ENCODE measurements around the gene EIF4G1.
"Not testable (repeated sequence)": the region's sequence is repeated elsewhere in the genome, so short reads cannot be mapped to it uniquely, and the experiment has no call there.

The EIF4G1 gene

DNA sequence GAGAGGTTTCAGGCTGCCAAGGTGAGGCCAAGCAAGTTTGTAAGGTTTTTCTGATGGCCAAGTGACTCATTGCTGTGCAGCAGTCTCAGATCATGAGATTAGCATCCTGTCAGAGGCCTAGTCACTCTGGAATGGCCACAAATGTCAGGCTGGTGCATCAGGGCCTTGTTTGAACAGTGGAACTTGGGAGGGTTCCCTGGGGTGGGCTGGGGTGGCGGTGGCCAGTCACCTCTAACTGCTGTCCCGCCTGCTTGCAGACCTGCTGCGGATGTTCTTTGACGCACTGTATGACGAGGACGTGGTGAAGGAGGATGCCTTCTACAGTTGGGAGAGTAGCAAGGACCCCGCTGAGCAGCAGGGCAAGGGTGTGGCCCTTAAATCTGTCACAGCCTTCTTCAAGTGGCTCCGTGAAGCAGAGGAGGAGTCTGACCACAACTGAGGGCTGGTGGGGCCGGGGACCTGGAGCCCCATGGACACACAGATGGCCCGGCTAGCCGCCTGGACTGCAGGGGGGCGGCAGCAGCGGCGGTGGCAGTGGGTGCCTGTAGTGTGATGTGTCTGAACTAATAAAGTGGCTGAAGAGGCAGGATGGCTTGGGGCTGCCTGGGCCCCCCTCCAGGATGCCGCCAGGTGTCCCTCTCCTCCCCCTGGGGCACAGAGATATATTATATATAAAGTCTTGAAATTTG, 20.2 kb downstream of the EIF4G1 start:
- peak; percentile 74 for DNase-seq (ENCODE audit: low spot score)

DNA sequence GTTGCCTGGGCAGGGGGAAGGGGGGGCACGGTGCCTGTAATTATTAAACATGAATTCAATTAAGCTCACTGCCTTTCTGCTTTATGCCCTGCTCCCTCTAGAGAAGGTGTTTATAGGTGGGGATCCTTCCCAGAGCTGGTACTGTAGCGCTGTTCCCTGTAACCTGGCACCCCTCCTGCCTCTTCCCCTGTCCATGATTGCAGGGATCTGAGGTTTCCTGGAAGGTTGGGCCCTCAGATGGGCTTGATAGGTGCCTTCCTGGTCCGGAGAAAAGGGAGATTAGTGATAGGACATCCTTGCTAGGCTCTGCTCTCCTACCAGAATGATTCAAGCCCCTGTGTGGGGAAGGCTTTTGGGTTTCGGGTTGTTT, 20.9 kb downstream of the EIF4G1 start:
- DNase-seq (ENCODE audit: low spot score) = no peak

DNA sequence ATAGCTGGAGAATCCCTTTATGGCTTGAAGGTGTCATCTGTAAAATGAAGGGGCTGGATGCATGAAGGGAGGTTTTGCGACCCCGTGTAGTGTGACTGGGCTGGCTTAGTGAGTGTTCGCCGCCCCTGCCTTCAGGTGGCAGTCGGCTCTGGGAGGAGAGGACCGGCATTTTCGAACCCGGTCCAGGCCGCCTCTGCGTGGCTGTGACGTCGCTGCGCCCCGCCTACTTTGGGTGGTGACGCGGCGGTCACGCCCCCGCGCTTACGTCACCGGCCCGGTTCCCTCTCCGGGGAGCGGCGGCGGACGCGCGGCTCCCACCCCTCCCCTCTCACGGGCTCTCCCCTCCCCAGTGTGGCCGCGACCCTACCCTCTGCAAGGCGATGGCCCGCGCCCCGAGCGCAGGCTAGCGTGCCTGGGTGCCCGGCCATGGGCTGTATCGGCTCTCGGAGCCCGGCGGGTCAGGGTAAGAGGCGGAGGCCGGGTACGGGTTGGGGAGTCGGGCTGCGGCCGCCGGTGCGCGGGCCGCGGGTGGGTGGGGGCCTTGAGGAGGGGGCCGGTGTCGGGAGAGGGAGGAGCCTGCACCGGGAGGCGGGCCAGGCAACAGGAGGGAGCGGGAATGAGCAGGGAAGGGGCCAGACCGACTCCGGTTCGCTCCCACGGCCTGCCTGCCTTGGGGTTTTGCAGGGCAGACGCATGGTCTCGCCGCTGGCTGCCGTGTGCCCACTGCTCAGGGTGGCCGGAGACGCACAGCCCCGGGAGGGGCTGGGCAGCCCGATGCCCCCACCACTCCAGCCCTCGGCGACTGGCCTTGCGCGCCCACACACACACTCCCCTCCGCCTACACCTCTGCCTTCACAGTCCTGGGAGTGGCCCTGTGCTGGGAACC, 21.5 kb downstream of the EIF4G1 start:
- peak; percentile 79 for DNase-seq (ENCODE audit: low spot score)

DNA sequence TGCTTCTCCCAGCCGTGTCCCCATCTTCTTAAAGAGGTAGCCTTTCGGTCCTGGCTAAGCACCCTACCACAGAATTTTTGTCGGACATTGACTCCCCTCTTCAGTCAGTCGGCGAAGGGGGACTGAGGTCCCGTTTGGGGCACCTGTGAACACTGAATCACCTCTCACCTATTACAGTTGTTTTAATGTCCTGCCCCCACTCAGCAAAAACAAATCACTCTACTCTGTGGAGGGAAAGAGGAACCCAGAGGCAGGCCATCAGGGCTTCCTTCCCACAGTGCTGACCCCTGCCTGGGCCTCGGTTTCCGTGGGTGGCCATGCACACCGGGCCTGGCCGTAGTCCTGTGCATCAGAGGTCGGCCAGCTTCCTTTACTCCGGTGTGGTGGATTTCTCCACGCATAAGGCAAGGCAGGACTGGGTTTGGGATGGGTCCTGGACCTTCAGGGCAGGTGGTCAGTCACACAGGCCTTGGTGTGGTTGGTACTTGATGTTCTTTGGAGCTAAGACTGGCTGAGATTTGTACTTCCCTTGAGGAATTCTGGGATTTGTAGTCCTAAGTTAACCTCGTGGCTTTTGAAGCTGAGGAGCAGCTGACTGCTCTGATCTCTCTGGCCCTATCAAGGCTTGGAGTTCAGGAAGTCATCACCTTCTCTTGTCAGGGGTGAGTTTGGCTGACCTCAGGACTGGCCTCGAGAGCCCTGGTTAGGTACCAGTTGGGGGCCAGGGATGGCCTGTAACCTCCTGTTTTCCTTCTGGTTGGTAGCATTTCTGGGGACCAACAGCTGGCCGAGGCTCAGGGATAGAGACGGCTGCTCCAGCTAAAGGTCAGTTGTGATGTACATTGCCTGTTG, 22.4 kb downstream of the EIF4G1 start:
- DNase-seq (ENCODE audit: low spot score) = no peak

DNA sequence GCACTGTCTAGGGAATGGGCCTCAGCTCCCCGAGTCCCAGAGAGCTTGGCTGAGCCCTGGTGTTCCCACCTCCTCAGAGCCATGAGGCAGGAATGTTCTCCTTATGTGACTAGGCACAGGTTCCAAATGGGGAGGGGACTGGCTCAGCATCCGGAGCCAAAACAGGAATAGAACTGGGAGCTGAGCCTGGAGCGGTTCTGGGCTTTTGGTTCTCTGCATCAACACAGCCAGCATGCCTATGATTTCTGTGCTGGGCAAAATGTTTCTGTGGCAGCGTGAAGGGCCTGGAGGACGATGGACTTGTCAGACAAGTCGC, 23.0 kb downstream of the EIF4G1 start, which contains the start of gene FAM131A:
TSS of gene FAM131A (plus strand) at position 202 of the 316 bp plus-strand sequence. CDS start at position 233, 31 bp downstream.
- DNase-seq (ENCODE audit: low spot score) = no peak

DNA sequence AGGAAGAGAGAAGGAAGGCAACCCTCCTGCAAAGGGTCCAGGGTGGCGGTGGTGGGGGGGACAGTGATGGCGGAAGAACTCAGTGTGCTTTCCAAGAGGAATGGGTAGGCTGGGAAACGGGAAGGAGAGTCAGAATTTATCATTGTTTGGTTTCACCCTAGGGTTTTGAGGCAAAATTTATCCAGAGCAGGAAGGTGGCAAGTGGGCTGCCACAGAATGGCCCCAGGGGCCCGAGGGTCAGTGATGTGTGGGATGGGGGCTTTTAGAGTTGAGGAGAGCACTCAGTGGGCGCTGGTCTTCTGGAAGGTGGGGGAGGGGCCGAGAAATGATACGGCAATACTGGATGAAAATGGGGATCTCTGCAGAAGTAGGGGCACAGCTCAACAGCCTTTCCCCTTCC, 23.6 kb downstream of the EIF4G1 start:
- DNase-seq (ENCODE audit: low spot score) = no peak

DNA sequence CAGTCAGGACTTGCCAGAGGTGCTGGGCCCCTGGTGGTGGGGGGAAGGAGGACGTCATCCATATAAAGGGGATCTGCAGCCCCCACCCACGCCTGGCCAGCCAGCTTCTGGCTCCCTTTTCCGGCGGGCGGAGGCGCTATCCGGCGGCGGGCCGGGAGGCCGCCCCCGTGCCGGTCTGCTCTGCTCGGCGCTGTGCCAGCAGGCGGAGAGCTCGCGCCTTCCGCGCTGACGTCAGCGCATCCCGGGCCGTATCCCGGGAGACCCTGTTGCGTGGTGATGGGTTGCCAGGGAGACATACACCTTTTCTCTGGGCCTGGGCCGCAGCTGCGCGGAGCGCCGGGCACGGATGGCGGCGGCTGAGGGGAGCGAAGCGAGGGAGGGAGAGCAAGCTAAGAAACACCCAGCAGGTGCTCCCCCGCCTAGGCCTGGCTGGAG, 24.1 kb downstream of the EIF4G1 start:
- DNase-seq (ENCODE audit: low spot score) = peak; percentile 85

DNA sequence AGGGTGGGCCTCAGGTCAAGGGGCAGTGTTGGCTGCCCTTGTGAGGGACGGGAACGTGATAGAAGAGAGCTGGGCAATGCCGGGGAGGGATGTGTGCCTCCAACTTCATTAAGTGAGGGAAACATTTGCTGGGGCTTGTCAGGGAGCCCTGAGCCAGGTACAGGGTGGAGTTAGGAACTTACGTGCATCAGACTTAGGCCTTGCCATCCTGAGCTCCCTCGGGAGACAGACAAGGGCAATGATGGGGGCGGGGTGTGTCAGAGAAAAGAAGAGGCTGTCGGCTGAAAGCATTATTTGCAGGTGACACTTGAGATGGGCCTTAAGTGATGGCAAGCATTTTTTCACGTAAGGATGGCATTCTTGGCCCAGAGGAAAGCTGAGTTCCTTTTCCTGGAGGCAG, 24.6 kb downstream of the EIF4G1 start:
- no peak for DNase-seq (ENCODE audit: low spot score)

DNA sequence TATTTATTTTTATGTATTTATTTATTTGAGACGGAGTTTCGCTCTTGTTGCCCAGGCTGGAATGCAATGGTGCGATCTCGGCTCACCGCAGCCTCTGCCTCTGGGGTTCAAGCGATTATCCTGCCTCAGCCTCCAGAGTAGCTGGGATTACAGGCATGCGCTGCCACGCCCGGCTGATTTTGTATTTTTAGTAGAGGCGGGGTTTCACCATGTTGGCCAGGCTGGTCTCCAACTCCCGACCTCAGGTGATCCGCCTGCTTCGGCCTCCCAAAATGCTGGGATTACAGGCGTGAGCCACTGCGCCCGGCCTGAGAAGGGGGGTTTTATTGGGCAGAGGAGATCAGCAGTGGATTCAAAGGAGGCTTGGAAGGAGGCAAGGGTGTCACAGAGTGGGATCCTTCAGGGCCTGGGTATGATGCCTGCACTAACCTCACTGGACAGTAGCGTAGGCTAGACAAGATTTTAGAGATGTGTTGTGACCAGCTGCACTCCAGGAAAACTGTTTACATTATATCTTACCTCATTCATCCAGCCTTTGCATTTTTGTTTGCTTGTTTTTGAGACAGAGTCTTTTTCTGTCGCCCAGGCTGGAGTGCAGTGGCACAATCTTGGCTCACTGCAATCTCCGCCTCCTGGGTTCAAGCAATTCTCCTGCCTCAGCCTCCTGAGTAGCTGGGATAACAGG, 25.2 kb downstream of the EIF4G1 start:
- not testable (repeated sequence) for DNase-seq (ENCODE audit: low spot score)

DNA sequence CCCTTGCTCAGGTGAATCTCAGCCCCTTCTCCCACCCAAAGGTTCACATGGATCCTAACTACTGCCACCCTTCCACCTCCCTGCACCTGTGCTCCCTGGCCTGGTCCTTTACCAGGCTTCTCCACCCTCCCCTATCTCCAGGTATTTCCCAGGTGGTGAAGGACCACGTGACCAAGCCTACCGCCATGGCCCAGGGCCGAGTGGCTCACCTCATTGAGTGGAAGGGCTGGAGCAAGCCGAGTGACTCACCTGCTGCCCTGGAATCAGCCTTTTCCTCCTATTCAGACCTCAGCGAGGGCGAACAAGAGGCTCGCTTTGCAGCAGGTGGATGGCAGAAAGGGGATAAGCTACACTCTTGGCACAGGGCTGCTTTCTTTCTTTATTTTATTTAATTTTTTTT, 27.5 kb downstream of the EIF4G1 start:
- DNase-seq (ENCODE audit: low spot score) = no peak

DNA sequence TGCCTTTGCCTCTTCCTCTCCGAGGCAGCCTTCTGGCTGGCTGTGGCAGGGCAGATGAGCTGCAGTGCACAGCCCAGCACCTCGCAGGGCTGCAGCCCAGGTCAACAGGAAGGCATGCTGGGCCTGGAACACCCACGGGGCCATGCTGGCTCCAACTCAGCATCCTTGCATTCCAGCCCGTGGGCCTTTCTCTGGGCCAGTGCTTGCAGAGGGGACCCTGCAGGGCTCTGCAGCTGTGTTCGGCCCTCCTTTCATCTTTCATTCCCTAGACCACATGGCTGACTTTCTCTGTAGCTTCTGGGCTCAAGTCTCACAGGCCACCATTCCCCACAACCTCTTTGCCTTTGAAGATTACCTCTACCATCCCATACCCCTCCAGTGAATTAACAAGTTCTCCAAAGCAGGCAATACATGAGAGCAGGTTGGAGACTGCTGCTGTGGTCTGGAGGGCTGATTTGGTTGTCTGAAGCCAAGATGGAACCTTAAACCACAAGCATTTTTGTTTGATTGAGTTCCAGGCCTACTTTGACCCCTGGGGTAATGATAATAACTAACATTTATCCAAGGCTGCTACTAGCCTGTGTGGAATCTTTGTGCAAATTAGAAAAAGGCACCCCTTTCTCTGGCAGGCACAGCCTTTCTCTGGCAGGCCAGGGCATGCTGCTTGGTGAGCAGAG, 28.9 kb downstream of the EIF4G1 start:
- no peak for DNase-seq (ENCODE audit: low spot score)

DNA sequence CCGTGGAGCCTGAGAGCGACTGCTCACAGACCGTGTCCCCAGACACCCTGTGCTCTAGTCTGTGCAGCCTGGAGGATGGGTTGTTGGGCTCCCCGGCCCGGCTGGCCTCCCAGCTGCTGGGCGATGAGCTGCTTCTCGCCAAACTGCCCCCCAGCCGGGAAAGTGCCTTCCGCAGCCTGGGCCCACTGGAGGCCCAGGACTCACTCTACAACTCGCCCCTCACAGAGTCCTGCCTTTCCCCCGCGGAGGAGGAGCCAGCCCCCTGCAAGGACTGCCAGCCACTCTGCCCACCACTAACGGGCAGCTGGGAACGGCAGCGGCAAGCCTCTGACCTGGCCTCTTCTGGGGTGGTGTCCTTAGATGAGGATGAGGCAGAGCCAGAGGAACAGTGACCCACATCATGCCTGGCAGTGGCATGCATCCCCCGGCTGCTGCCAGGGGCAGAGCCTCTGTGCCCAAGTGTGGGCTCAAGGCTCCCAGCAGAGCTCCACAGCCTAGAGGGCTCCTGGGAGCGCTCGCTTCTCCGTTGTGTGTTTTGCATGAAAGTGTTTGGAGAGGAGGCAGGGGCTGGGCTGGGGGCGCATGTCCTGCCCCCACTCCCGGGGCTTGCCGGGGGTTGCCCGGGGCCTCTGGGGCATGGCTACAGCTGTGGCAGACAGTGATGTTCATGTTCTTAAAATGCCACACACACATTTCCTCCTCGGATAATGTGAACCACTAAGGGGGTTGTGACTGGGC, 30.3 kb downstream of the EIF4G1 start:
- no peak for DNase-seq (ENCODE audit: low spot score)

DNA sequence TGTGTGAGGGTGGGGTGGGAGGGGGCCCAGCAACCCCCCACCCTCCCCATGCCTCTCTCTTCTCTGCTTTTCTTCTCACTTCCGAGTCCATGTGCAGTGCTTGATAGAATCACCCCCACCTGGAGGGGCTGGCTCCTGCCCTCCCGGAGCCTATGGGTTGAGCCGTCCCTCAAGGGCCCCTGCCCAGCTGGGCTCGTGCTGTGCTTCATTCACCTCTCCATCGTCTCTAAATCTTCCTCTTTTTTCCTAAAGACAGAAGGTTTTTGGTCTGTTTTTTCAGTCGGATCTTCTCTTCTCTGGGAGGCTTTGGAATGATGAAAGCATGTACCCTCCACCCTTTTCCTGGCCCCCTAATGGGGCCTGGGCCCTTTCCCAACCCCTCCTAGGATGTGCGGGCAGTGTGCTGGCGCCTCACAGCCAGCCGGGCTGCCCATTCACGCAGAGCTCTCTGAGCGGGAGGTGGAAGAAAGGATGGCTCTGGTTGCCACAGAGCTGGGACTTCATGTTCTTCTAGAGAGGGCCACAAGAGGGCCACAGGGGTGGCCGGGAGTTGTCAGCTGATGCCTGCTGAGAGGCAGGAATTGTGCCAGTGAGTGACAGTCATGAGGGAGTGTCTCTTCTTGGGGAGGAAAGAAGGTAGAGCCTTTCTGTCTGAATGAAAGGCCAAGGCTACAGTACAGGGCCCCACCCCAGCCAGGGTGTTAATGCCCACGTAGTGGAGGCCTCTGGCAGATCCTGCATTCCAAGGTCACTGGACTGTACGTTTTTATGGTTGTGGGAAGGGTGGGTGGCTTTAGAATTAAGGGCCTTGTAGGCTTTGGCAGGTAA, 31.1 kb downstream of the EIF4G1 start:
- peak; percentile 89 for DNase-seq (ENCODE audit: low spot score)

DNA sequence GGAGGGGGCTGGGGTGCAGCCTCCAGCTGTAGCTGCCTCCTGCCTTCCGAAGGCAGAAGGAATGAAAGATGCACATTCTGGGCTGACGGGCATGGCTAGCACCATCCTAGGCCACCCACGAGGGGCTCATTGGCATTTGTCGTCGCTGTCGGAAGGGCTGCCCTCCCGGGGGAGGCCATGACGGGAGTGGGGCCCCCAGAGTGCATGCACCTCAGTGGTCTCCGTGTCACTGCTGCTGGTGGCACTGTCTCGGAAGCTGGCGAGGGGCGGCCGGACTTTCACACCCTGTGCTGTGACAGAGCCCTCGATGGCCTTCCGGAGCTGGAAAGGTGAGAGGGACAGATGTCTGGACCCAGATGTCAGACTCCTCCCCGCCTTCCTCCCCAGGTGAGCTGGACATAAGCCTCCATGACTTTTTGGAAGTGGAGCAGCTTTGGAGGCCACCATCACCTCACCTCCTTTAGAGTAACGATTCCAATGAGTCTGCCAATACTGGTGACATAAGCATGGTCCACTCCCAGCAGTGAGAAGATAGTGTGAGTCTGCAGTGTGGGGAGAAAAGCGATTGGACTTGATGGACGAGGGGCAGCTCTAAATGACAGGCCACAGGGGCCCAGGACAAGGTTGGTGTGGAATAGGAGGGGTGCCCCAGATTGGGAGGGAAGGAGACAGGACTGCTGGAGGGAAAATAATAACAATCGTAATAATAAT, 32.2 kb downstream of the EIF4G1 start:
- DNase-seq (ENCODE audit: low spot score) = no peak

DNA sequence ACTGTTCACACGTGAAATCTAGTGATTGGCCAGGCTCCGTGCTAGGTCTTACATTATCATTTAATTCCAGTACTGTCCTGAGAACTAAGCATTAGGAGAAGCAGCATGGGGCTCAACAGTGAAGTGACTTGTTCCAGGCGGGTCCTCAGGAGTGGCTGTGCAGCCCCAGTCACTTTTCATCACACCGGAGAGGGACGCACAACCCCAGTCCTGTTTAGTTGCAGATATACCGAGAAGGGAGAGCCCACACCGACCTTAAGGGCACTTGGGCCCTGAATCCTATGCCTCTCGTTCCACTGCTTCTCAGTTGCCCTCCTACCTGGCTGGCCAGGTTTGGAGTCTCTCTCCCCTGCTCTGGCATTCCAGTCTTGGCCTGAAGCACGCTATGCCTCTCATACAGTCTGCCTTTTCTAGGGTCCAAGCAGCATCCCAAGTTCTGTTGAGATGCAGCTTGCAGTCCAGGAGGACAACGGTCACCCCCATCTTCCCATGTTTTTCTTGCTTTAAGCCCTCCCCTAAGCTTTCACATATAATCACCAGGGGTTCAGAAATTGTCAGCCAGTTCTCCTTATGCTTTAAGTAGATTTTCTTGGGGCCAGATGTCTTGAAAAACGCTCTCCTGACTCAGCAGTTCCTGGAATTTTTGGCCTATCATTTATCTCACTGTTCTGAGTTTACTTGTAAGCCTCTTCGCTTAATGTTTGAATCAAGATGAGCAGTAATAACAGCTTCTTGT, 33.1 kb downstream of the EIF4G1 start:
- no peak for DNase-seq (ENCODE audit: low spot score)

DNA sequence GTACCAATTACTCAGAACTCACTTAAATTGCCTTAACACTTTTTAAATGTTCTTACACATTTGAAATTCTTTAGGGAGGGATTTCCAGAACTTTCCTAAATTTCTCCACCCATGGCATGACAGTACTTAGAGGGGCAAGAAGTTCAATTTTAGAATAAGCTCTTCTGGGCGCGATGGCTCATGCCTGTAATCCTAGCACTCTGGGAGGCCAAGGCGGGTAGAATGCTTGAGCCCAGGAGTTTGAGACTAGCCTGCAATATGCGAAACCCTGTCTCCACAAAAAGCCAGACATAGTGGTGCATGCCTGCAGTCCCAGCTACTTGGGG, 33.6 kb downstream of the EIF4G1 start:
- DNase-seq (ENCODE audit: low spot score) = no peak

DNA sequence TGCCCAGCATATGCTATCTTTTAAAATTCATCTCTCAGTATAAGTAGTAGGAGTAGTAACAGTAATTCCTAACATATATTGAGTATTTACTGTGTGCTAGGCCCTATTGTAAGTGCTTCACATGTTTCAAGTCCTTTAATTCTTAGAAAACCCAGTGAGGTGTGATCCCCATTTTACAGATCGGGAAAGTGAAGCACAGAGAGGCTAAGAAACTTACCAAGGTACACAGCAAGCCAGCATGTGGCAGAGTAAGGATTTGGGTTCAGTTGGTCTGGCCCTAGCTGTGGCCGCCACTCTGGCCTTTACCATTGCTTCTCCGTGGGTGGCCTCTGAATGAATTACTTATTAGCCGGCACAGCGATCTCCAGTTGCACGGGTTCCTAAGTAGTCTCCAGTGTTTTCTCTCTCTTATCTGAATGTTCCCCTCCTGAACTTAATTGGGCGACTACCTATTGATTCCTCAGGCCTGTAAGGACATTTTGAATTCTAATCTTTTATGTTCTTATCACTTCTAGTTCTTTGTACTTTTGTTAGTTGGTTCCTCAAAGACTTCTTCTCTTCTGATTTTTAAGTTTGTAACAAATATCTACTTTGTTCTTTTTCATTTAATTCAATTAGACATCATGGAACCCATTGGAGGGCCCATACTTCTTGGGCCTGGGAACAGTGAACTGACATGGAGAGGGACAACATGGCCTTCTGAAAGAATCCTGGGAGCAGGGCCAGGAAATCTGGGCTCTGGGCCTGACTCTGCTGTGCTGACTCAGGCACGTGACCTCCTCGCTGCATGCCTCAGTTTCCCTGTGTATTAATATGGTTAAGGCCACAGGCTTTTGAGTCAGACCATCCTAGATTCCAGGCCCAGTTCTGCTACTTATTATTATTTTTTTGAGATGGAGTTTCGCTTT, 35.4 kb downstream of the EIF4G1 start:
- no peak for DNase-seq (ENCODE audit: low spot score)

DNA sequence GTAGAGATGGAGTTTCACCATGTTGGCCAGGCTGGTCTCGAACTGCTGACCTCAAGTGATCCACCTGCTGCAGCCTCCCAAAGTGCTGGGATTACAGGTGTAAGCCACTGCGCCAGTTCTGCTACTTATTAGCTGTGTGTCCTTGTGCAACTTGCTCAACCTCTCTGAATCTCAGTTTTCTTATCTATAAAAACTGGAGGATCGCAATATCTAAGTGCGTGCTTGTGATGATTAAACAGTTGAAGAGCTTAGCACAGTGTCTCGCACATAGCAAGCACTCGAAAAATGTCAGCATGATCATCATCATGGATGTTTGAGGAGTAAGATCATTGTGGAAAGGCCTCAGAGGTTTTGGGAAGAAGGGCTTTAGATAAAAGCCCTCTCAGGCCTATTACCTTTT, 36.2 kb downstream of the EIF4G1 start:
- DNase-seq (ENCODE audit: low spot score) = no peak

Measured in hepatic stellate cell (primary cell).